ENCODE results near the gene EPS8L3. TPM values are rescaled to one million over a fixed set of nuclear protein-coding genes. Genes with fewer than 3 reads are reported as not detected.

EPS8L3 gene
- polyA plus RNA-seq, 4 donors: 167 to 736 (median 401) TPM

Other genes starting within 250 kb of the EPS8L3 start
- gene GPR61, start 224.1 kb downstream of the EPS8L3 start, polyA plus RNA-seq: under 1 TPM in 2 of 4 donors, not detected in 2; 0.09 to 0.64 TPM
- gene GNAI3, start 215.3 kb downstream of the EPS8L3 start, polyA plus RNA-seq: 1 to 10 TPM; 3.0 to 7.4 (median 4.1) TPM
- gene GNAT2, start 144.3 kb downstream of the EPS8L3 start, polyA plus RNA-seq: under 1 TPM in 2 of 4 donors, not detected in 2; 0.04 to 0.28 TPM
- gene AMPD2, start 144.1 kb downstream of the EPS8L3 start, polyA plus RNA-seq: 10 to 100 TPM; 25.9 to 50.8 (median 35.2) TPM
- 100 to 1,000 TPM in 3 of 4 donors, 10 to 100 TPM in 1; 81.9 to 316 (median 206) TPM for gene GSTM4, start 107.8 kb downstream of the EPS8L3 start, polyA plus RNA-seq
- gene GSTM2, start 95.9 kb downstream of the EPS8L3 start, polyA plus RNA-seq: 100 to 1,000 TPM in 1 of 4 donors, 10 to 100 TPM in 3; 29.4 to 170 (median 54.2) TPM
- gene GSTM1, start 76.1 kb downstream of the EPS8L3 start, polyA plus RNA-seq: 100 to 1,000 TPM in 2 of 4 donors, 1 to 10 TPM in 1, under 1 TPM in 1; 0.97 to 175 (median 51.6) TPM
- 1 to 10 TPM in 3 of 4 donors, not detected in 1; 1.1 to 4.4 (median 3.0) TPM for gene GSTM5, start 51.7 kb downstream of the EPS8L3 start, polyA plus RNA-seq
- 100 to 1,000 TPM in 2 of 4 donors, 10 to 100 TPM in 2; 71.6 to 169 (median 118) TPM for gene GSTM3, start 22.9 kb downstream of the EPS8L3 start, polyA plus RNA-seq
- gene CSF1, start 146.9 kb upstream of the EPS8L3 start, polyA plus RNA-seq: 10 to 100 TPM in 1 of 4 donors, 1 to 10 TPM in 2, under 1 TPM in 1; 0.89 to 15.5 (median 4.4) TPM
- 100 to 1,000 TPM in 2 of 4 donors, 10 to 100 TPM in 2; 67.6 to 159 (median 96.8) TPM for gene AHCYL1, start 220.8 kb upstream of the EPS8L3 start, polyA plus RNA-seq